Left ventricle myocardium inferior (tissue), 1 donor: ENCODE measurements around the gene UGP2. TPM values are rescaled to one million over a fixed set of nuclear protein-coding genes. Genes with fewer than 3 reads are reported as not detected.

ENCODE experiments used
- DNase-seq: peaks from one replicate; pipeline ENCODE4 v3.0.0-alpha.2; 2020
- H3K27ac ChIP-seq: fragments of 200-600 bp; replicated peaks from 2 replicates; pipeline ENCODE4 v1.8.0; 2021
- H3K27me3 ChIP-seq: fragments of 200-600 bp; 2 replicates; pipeline ENCODE4 v1.8.0; 2021; ENCODE audit warnings: low read depth
- H3K36me3 ChIP-seq: fragments of 200-600 bp; 2 replicates; pipeline ENCODE4 v1.8.0; 2021
- H3K4me1 ChIP-seq: fragments of 200-600 bp; 2 replicates; pipeline ENCODE4 v1.8.0; 2021
- H3K4me3 ChIP-seq: fragments of 200-600 bp; 2 replicates; pipeline ENCODE4 v1.8.0; 2021; ENCODE audit warnings: mild to moderate bottlenecking, moderate library complexity
- H3K9me3 ChIP-seq: fragments of 200-600 bp; replicated peaks from 2 replicates; pipeline ENCODE4 v1.8.0; 2021
- CTCF ChIP-seq: fragments of 200-600 bp; IDR thresholded peaks from 2 replicates; pipeline ENCODE4 v1.8.0; 2021; ENCODE audit warnings: antibody characterized with exemption, mild to moderate bottlenecking, borderline replicate concordance
- intact Hi-C: fragments of 100-400 bp; cut with micrococcal nuclease; formaldehyde crosslinking; loops from one replicate; pipeline ENCODE4 v1.11.0; 2022
- long read RNA-seq: library from polyadenylated mRNA; unstranded; transcript quantifications from one replicate; pipeline ENCODE4 v2.0.0, GENCODE V29; 2021
- total RNA-seq: library from RNA; stranded (reverse); fragmentation: NEBNext Ultra II Directional; extraction: Animal tissue kit (Norgen Biotek cat#: 25700); gene quantifications from one replicate; pipeline ENCODE4 v1.2.1, GENCODE V29; 2021
- donor health status: DM: no; HTN: yes; CAD: no; lungs with severe emphysema.

The UGP2 gene
- total RNA-seq: 394 TPM
- long read RNA-seq, transcript UGP2-207 (11 exons, 2,057 nt): minor isoform, 26 of 551 reads
- long read RNA-seq, transcript UGP2-202 (10 exons, 2,136 nt): major isoform, 240 of 551 reads
- long read RNA-seq, transcript UGP2-203 (10 exons, 1,955 nt): minor isoform, 7 of 551 reads
- long read RNA-seq, transcript UGP2-201 (10 exons, 2,338 nt): minor isoform, 217 of 551 reads
- long read RNA-seq, partial matches to known transcripts: 12 of 551 reads
- long read RNA-seq, other reads (novel, unspliced or antisense): 49 of 551 reads

- Histone ChIP-seq H3K4me1 (peaks cover 61% of the 10 kb centered on the region), H3K27ac (peak within 1 kb of the TSS; percentile 97), H3K4me3 (peak within 1 kb of the TSS; percentile 85), H3K27me3 (no peaks in the 10 kb centered on the region), H3K36me3 (no peaks in the 10 kb centered on the region), H3K9me3 (no peaks in the 10 kb centered on the region)
- peak; percentile 93 for DNase-seq
- no peak for TF ChIP-seq CTCF
- intact Hi-C loops: loop anchor here (10.0 kb wide), 1 partner anchor 147 kb away; no protein-coding TSS in a partner anchor
These were observed at the start of gene UGP2 for GRCh38 chr2:63841254-63842022. UGP2 (plus strand) TSS chr2:63841896; CDS start chr2:63842186, 290 bp downstream.

GRCh38 chr2:63792530-63792929, 49.2 kb upstream of the UGP2 start:
- no peak overlapping the region for H3K4me3 ChIP-seq
- TF ChIP-seq CTCF: no peak
- intact Hi-C loops: no loop called here

GRCh38 chr2:63796366-63796765, 45.3 kb upstream of the UGP2 start:
- Histone ChIP-seq H3K9me3 (no peaks in the 10 kb centered on the region), H3K36me3 (no peaks in the 10 kb centered on the region), H3K4me1 (no peaks in the 10 kb centered on the region), H3K4me3 (no peak overlapping the region), H3K27ac (no peak overlapping the region), H3K27me3 (no peaks in the 10 kb centered on the region)
- no peak for TF ChIP-seq CTCF
- DNase-seq: no peak
- intact Hi-C loops: no loop called here

More at GRCh38 chr2:63792530-63792929, 49.2 kb upstream of the UGP2 start:
- H3K4me1 ChIP-seq: peaks cover 8% of the 10 kb centered on the region
- H3K36me3 ChIP-seq: no peaks in the 10 kb centered on the region
- no peak overlapping the region for H3K27ac ChIP-seq
- H3K9me3 ChIP-seq: no peaks in the 10 kb centered on the region
- DNase-seq: no peak
- H3K27me3 ChIP-seq: no peaks in the 10 kb centered on the region

GRCh38 chr2:63796796-63797195, 44.9 kb upstream of the UGP2 start:
- no peak overlapping the region for H3K4me3 ChIP-seq
- no peak for TF ChIP-seq CTCF

GRCh38 chr2:63801455-63801854, 40.2 kb upstream of the UGP2 start:
- H3K9me3 ChIP-seq: no peaks in the 10 kb centered on the region
- no peaks in the 10 kb centered on the region for H3K36me3 ChIP-seq
- no peak overlapping the region for H3K27ac ChIP-seq
- H3K4me3 ChIP-seq: no peak overlapping the region
- intact Hi-C loops: no loop called here
- H3K27me3 ChIP-seq: no peaks in the 10 kb centered on the region
- no peak for DNase-seq
- TF ChIP-seq CTCF: no peak
- no peaks in the 10 kb centered on the region for H3K4me1 ChIP-seq

More at GRCh38 chr2:63796796-63797195, 44.9 kb upstream of the UGP2 start:
- no peaks in the 10 kb centered on the region for H3K36me3 ChIP-seq
- no peaks in the 10 kb centered on the region for H3K4me1 ChIP-seq
- no peaks in the 10 kb centered on the region for H3K27me3 ChIP-seq
- intact Hi-C loops: no loop called here
- H3K9me3 ChIP-seq: no peaks in the 10 kb centered on the region
- no peak for DNase-seq
- no peak overlapping the region for H3K27ac ChIP-seq
